K562 (cell line): ENCODE measurements around the gene SH3BP5L. TPM values are rescaled to one million over a fixed set of nuclear protein-coding genes. Genes with fewer than 3 reads are reported as not detected.
A peak's percentile ranks its signal among the peaks of the same experiment; 100 is the strongest.

Source experiments
- ATAC-seq: fragments of 200-7000 bp; cut with Tn5 transposase; 3 replicates; pipeline ENCODE4 v1.9.1; 2020; ENCODE audit warnings: moderate library complexity
- BruUV-seq: library from RNA; stranded (reverse); fragments of 400-500 nt; replicated peaks from 2 replicates; lab custom pipeline; 2021; lab: Mats Ljungman, UMichigan
- CTCF ChIA-PET: fragments of 300-600 bp; formaldehyde crosslinking; extraction: SDS; loops from one replicate; lab custom pipeline; 2021; ENCODE audit warnings: low intra/inter-chr PET ratio; lab: Yijun Ruan, JAX
- POLR2A ChIA-PET: fragments of 300-600, 350-650 bp; sonication (Branson Sonifier 250); formaldehyde crosslinking; extraction: SDS; loops from one replicate; lab custom pipeline; 2021; ENCODE audit warnings: antibody characterized with exemption, inconsistent platforms; lab: Yijun Ruan, JAX
- DNase-seq, 4 experiments: peaks; one replicate each; pipeline versions ENCODE4 v3.0.0 to v3.0.0-alpha.2; 2011 to 2018; ENCODE audit warnings: low spot score in 3 of 4, mixed read lengths in 3 of 4; ENCODE audit errors: extremely low read depth in 1 of 4
- FAIRE-seq: peaks from 2 replicates; lab custom pipeline; 2011; peaks lifted over from hg19 to GRCh38; lab: Jason Lieb, UNC
- H2AFZ ChIP-seq: 2 replicates; pipeline ENCODE4 v1.6.0; 2011; ENCODE audit warnings: low read depth, low read length, control low read depth, inconsistent platforms
- H3K27ac ChIP-seq: fragments of 200-600 bp; 3 replicates; pipeline ENCODE4 v1.8.0; 2011; ENCODE audit warnings: low read depth, mild to moderate bottlenecking, control low read depth, inconsistent platforms, low read length, moderate library complexity, mixed read lengths; ENCODE audit errors: extremely low read depth
- H3K27me3 ChIP-seq, 2 experiments: fragments of 300-600 bp in 1 of 2; 2 replicates in 1 of 2; 3 replicates in 1 of 2; pipeline versions ENCODE4 v1.6.0 to v1.8.0; 2011; ENCODE audit warnings: inconsistent platforms in 2 of 2, low read length in 2 of 2, mild to moderate bottlenecking in 1 of 2, mixed read lengths in 1 of 2, moderate library complexity in 1 of 2; ENCODE audit not compliant: control insufficient read depth in 2 of 2, insufficient read depth in 2 of 2
- H3K36me3 ChIP-seq: fragments of 300-600 bp; 3 replicates; pipeline ENCODE4 v1.8.0; 2011; ENCODE audit warnings: mild to moderate bottlenecking, low read length, inconsistent platforms; ENCODE audit not compliant: control insufficient read depth, insufficient read depth
- H3K4me1 ChIP-seq, 2 experiments: fragments of 200-600 bp in 1 of 2; replicated peaks in 1 of 2; 2 replicates in 1 of 2; 3 replicates in 1 of 2; pipeline versions ENCODE4 v1.5.1 to v1.8.0; 2011; ENCODE audit warnings: inconsistent platforms in 2 of 2, low read length in 2 of 2, mild to moderate bottlenecking in 1 of 2, mixed read lengths in 1 of 2, moderate library complexity in 1 of 2; ENCODE audit not compliant: control insufficient read depth in 2 of 2, insufficient read depth in 2 of 2
- H3K4me2 ChIP-seq: 2 replicates; pipeline ENCODE4 v1.6.1; 2011; ENCODE audit warnings: low read length, control low read depth, inconsistent platforms, mixed read lengths; ENCODE audit not compliant: insufficient read depth
- H3K4me3 ChIP-seq: fragments of 200-600 bp; sonication (generic), shearing (Covaris generic); 2 replicates; pipeline ENCODE4 v1.5.1; 2016; ENCODE audit warnings: control low read depth, inconsistent platforms
- H3K79me2 ChIP-seq: fragments of 200-600 bp; 3 replicates; pipeline ENCODE4 v1.8.0; 2011; ENCODE audit warnings: low read length, inconsistent platforms; ENCODE audit not compliant: control insufficient read depth, insufficient read depth
- H3K9ac ChIP-seq, 2 experiments: 2 replicates each; pipeline versions ENCODE4 v1.6.0 to v1.6.1; 2011; ENCODE audit warnings: low read depth in 2 of 2, low read length in 2 of 2, control low read depth in 1 of 2, inconsistent platforms in 1 of 2, mild to moderate bottlenecking in 1 of 2, mixed read lengths in 1 of 2; ENCODE audit not compliant: insufficient read depth in 1 of 2
- H3K9me1 ChIP-seq: one replicate; pipeline ENCODE4 v1.6.0; 2011; ENCODE audit warnings: inconsistent platforms, mild to moderate bottlenecking, low read length, moderate library complexity; ENCODE audit not compliant: control insufficient read depth, insufficient read depth
- H3K9me3 ChIP-seq: replicated peaks from 2 replicates; pipeline ENCODE4 v1.5.1; 2011; ENCODE audit warnings: low read depth, low read length, inconsistent platforms; ENCODE audit not compliant: control insufficient read depth, insufficient read depth
- H4K20me1 ChIP-seq: replicated peaks from 2 replicates; pipeline ENCODE4 v1.6.1; 2011; ENCODE audit warnings: low read length, inconsistent platforms, mixed read lengths; ENCODE audit not compliant: control insufficient read depth, insufficient read depth
- BRF1 ChIP-seq: IDR thresholded peaks from 3 replicates; pipeline ENCODE4 v1.6.1; 2011; ENCODE audit warnings: borderline replicate concordance, mild to moderate bottlenecking; ENCODE audit not compliant: insufficient read length; ENCODE audit errors: extremely low read depth
- C11orf30 ChIP-seq: fragments of 450-650 bp; IDR thresholded peaks from 2 replicates; pipeline ENCODE4 v1.6.1; 2016; ENCODE audit warnings: low read depth, mild to moderate bottlenecking
- CEBPG ChIP-seq, 3 experiments: fragments of 200-800 bp in 1 of 3; sonication (Bioruptor generic) in 1 of 3; sonication (generic) in 1 of 3; formaldehyde crosslinking in 1 of 3; IDR thresholded peaks in 2 of 3; conservative IDR thresholded peaks in 1 of 3; 2 replicates each; pipeline versions ENCODE4 v1.6.1 to v1.8.0; 2016 to 2022; ENCODE audit warnings: missing compliant biosample characterization in 2 of 3, missing genetic modification characterization in 2 of 3, mild to moderate bottlenecking in 1 of 3, missing genetic modification reagents in 1 of 3
- EGR1 ChIP-seq: fragments of 450-650 bp; conservative IDR thresholded peaks from 2 replicates; pipeline ENCODE4 v1.6.1; 2017; ENCODE audit warnings: mild to moderate bottlenecking
- ESRRA ChIP-seq: fragments of 450-650 bp; IDR thresholded peaks from 2 replicates; pipeline ENCODE4 v1.6.1; 2014; ENCODE audit warnings: low read depth, mild to moderate bottlenecking, moderate library complexity, borderline replicate concordance
- NEUROD1 ChIP-seq: fragments of 150-350 bp; IDR thresholded peaks from 2 replicates; pipeline ENCODE4 v1.6.1; 2014; ENCODE audit warnings: borderline replicate concordance, low read length, low read depth; ENCODE audit not compliant: partially characterized antibody
- PPARD ChIP-seq: fragments of 250-450 bp; sonication (Bioruptor Pico); IDR thresholded peaks from 2 replicates; pipeline ENCODE4 v1.8.0; 2022; ENCODE audit warnings: inconsistent platforms, mild to moderate bottlenecking, moderate library complexity
- WGBS: fragments of 100-300 bp; shearing (Covaris generic); methylation state at CpG from one replicate; pipeline ENCODE4 v1.1.6; 2016; ENCODE audit warnings: low coverage, mixed read lengths; ENCODE audit not compliant: insufficient coverage; ENCODE audit errors: missing lambda C conversion rate; 5-methylcytosine and 5-hydroxymethylcytosine counted together
- in situ Hi-C: fragments of 300-500 bp; cut with MboI; formaldehyde crosslinking; loops from 4 replicates; pipeline ENCODE4 v1.15.0; 2018; ENCODE audit warnings: inconsistent platforms, mixed read lengths
- intact Hi-C: fragments of 100-400 bp; cut with micrococcal nuclease; formaldehyde crosslinking; loops from 2 replicates; pipeline ENCODE4 v1.14.2; 2022
- polyA plus RNA-seq, 8 experiments: library from polyadenylated mRNA; depleted of rRNA in 4 of 8; stranded (reverse) in 5 of 8; unstranded in 3 of 8; fragments of >200 nt; fragmentation: Nextera tagmentation in 2 of 8; fragmentation: Illumina TruSeq in 1 of 8; extraction: Ambion mirVana in 2 of 8; extraction: Trizol in 1 of 8; gene quantifications; 2 replicates each; pipeline versions ENCODE4 v1.2.1 to v1.2.3, GENCODE V29; 2011 to 2014; ENCODE audit warnings: inconsistent platforms in 1 of 8, missing spikeins in 1 of 8
- total RNA-seq, 7 experiments: library from RNA; depleted of rRNA in 6 of 7; stranded (reverse); fragments of >200 nt in 6 of 7; fragmentation: Illumina TruSeq in 2 of 7; extraction: Trizol in 2 of 7; gene quantifications; 2 replicates each; pipeline versions ENCODE4 v1.2.1 to v1.2.3, GENCODE V29; 2011 to 2021; ENCODE audit warnings: low replicate concordance in 1 of 7
- TF ChIP-seq, protein P1 (sequence below), 2 experiments: fragments of 450-650 bp in 1 of 2; sonication (generic) in 1 of 2; formaldehyde crosslinking in 1 of 2; IDR thresholded peaks in 1 of 2; conservative IDR thresholded peaks in 1 of 2; 2 replicates each; pipeline versions ENCODE4 v1.6.1 to v1.8.1; 2016 to 2023; ENCODE audit warnings: mild to moderate bottlenecking in 2 of 2, moderate library complexity in 2 of 2, inconsistent platforms in 1 of 2, missing genetic modification reagents in 1 of 2
- TF ChIP-seq, protein P2 (sequence below): fragments of 450-650 bp; IDR thresholded peaks from 2 replicates; pipeline ENCODE4 v1.6.1; 2016; ENCODE audit warnings: missing biosample characterization, missing genetic modification characterization

SH3BP5L gene
- total and polyA plus RNA-seq, 9 of the 15 experiments (the other 6 are each of a cell fraction or from before 2014, with no cell fraction given): 1.9 to 26.5 (median 15.8) TPM

DNA sequence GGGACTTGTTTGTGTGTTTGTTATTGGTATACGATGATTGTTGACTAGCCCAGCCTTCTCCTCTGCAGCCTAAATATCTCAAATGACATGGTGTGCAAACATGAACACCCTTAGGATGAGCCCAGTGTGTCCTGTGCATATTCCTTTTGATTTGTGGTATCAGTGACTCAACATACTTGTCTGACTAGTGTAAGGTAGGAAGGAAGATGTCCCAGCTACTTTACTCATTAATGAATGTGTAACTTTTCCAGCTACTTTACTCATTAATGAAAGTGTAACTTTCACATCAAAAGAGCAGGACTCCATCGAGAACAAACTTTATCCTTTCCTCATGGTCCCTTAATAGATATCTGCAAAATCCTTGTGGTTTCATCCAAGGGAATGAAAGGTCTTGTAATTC, 35.9 kb upstream of the SH3BP5L start:
- DNase-seq: no peak
- in situ Hi-C loops (no loop called here), intact Hi-C loops (no loop called here)
- Histone ChIP-seq H3K27ac (no peak overlapping the region), H3K9me3 (no peaks in the 10 kb centered on the region), H4K20me1 (no peaks in the 10 kb centered on the region), H3K9me1 (no peaks in the 10 kb centered on the region), H3K4me2 (no peak overlapping the region), H3K4me3 (no peak overlapping the region), H3K79me2 (peaks cover 26% of the 10 kb centered on the region), H3K36me3 (peaks cover 9% of the 10 kb centered on the region), H3K4me1 (peaks cover 34 to 39% of the 10 kb centered on the region in 2 experiments), H2AFZ (no peak overlapping the region), H3K27me3 (no peaks in the 10 kb centered on the region), H3K9ac (no peak overlapping the region)
- no peak for FAIRE-seq
- WGBS: 59% methylated on average over 2 of the region's 2 CpGs
- ATAC-seq: no peak
- ChIA-PET POLR2A (interaction anchor here (0.6 to 7.2 kb wide), 3 partner anchors 11 to 62 kb away, joined by 3 to 71 read pairs (median 4); no protein-coding TSS in a partner anchor), CTCF (no interaction called here)
- TF ChIP-seq ESRRA (no peak), PPARD (0 out of 2 replicates have a peak, but pooled peaks have one; percentile 6)
- no TSS peak for BruUV-seq

DNA sequence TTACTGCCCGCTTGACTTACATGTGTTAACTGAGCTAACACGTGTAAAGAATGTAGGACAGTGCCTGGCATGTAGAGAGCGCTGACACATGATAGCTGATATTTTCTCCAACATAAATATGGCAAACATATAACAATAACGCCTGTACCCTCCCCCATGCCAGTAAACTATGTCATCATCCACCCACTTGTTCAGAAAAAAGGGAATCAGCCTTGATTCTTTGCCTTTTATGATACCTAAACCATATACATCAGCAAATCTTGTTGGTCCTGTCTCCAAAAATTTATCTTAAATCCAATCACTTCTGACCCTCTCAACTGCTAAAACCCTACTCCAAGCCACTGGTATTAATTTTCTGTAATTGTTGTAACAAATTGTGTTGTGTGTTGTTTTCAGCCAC, 34.3 kb upstream of the SH3BP5L start:
- H3K9ac ChIP-seq: peak overlapping the region in 1 of 2 experiments; percentile 97; a peak in 2 of 4 replicates
- no peak for FAIRE-seq
- TF ChIP-seq CEBPG (CRISPR knock-in tag; IDR thresholded peaks at IDR 0.05): peak; percentile 6; the same call in 1 of the 2 replicates
- TF ChIP-seq CEBPG (tag; conservative IDR thresholded peaks at IDR 0.05 in 1 of 2, IDR thresholded peaks at IDR 0.05 in 1 of 2): no peak
- TF ChIP-seq, protein P1, sequence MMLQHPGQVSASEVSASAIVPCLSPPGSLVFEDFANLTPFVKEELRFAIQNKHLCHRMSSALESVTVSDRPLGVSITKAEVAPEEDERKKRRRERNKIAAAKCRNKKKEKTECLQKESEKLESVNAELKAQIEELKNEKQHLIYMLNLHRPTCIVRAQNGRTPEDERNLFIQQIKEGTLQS (IDR thresholded peaks at IDR 0.05): peak; percentile 77
- TF ChIP-seq, protein P1 (CRISPR knock-in tag; conservative IDR thresholded peaks at IDR 0.05): 0 out of 2 replicates have a peak, but pooled peaks have one; percentile 66
- no peak for TF ChIP-seq NEUROD1
- no peak for TF ChIP-seq BRF1
- TF ChIP-seq EGR1: peak; percentile 68
- peak; percentile 48 for TF ChIP-seq C11orf30
- TF ChIP-seq, protein P2, sequence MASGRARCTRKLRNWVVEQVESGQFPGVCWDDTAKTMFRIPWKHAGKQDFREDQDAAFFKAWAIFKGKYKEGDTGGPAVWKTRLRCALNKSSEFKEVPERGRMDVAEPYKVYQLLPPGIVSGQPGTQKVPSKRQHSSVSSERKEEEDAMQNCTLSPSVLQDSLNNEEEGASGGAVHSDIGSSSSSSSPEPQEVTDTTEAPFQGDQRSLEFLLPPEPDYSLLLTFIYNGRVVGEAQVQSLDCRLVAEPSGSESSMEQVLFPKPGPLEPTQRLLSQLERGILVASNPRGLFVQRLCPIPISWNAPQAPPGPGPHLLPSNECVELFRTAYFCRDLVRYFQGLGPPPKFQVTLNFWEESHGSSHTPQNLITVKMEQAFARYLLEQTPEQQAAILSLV (tag): 0 out of 2 replicates have a peak, but pooled peaks have one; percentile 14

More for the DNA sequence above, 34.3 kb upstream of the SH3BP5L start:
- H3K4me3 ChIP-seq: 0 out of 2 replicates have a peak overlapping the region, but pooled peaks have one; percentile 66
- no peaks in the 10 kb centered on the region for H4K20me1 ChIP-seq
- in situ Hi-C loops (no loop called here), intact Hi-C loops (no loop called here)
- DNase-seq: no peak
- no peaks in the 10 kb centered on the region for H3K27me3 ChIP-seq
- CTCF ChIA-PET: interaction anchor here (0.5 to 2.8 kb wide), 2 partner anchors 46 to 456 kb away, joined by 3 to 12 read pairs; no protein-coding TSS in a partner anchor
- POLR2A ChIA-PET: interaction anchor here (1.0 to 7.2 kb wide), 6 partner anchors 10 to 50 kb away, joined by 3 to 71 read pairs (median 10); partner anchors contain the start of gene ZNF672
- peaks cover 41% of the 10 kb centered on the region for H3K79me2 ChIP-seq
- H3K4me2 ChIP-seq: peak overlapping the region; percentile 100
- peaks cover 42 to 45% of the 10 kb centered on the region in 2 experiments for H3K4me1 ChIP-seq
- peak overlapping the region; percentile 68 for H2AFZ ChIP-seq
- WGBS: 53% methylated on average over 4 of the region's 4 CpGs
- ATAC-seq: no peak
- BruUV-seq: no TSS peak
- peak overlapping the region; percentile 99 for H3K27ac ChIP-seq
- no peaks in the 10 kb centered on the region for H3K9me1 ChIP-seq
- H3K36me3 ChIP-seq: peaks cover 25% of the 10 kb centered on the region
- H3K9me3 ChIP-seq: no peaks in the 10 kb centered on the region
